CD8-positive, alpha-beta memory T cell (primary cell): ENCODE results near the gene TOX4. TPM values are rescaled to one million over a fixed set of nuclear protein-coding genes. Genes with fewer than 3 reads are reported as not detected.

ENCODE experiments used
- CTCF ChIA-PET: fragments of 350-600 bp; sonication (Branson Sonifier 250); formaldehyde crosslinking; loops from one replicate; lab custom pipeline; 2021; ENCODE audit warnings: antibody characterized with exemption; lab: Charles Lee
- POLR2A ChIA-PET: fragments of 350-600 bp; sonication (Branson Sonifier 250); formaldehyde crosslinking; loops from one replicate; lab custom pipeline; 2021; ENCODE audit warnings: antibody characterized with exemption; lab: Charles Lee
- DNase-seq, 5 donors: peaks; one replicate each; pipeline versions ENCODE4 v3.0.0 to v3.0.0-alpha.2; 2020 to 2022; ENCODE audit warnings: mixed read lengths in 1 of 5
- H3K27ac ChIP-seq: one replicate; pipeline ENCODE4 v1.7.0; 2013; ENCODE audit warnings: low read depth, mild to moderate bottlenecking, low read length, moderate library complexity
- H3K27me3 ChIP-seq: 2 replicates; pipeline ENCODE4 v1.7.0; 2013; ENCODE audit warnings: low read length, mild to moderate bottlenecking; ENCODE audit not compliant: insufficient read depth, poor library complexity, severe bottlenecking
- H3K36me3 ChIP-seq: 2 replicates; pipeline ENCODE4 v1.7.0; 2013; ENCODE audit warnings: mild to moderate bottlenecking, low read length, moderate library complexity; ENCODE audit not compliant: insufficient read depth
- H3K4me1 ChIP-seq: 2 replicates; pipeline ENCODE4 v1.7.0; 2013; ENCODE audit warnings: mild to moderate bottlenecking, low read length, moderate library complexity; ENCODE audit not compliant: insufficient read depth
- H3K4me3 ChIP-seq: 2 replicates; pipeline ENCODE4 v1.7.0; 2013; ENCODE audit warnings: mild to moderate bottlenecking, low read length
- H3K9me3 ChIP-seq: 2 replicates; pipeline ENCODE4 v1.7.0; 2013; ENCODE audit warnings: mild to moderate bottlenecking, low read length
- H3K27ac Mint-ChIP-seq, 8 donors: one replicate each; pipeline ENCODE4 v1.8.0; 2020 to 2021; ENCODE audit warnings: mixed read lengths in 8 of 8, mild to moderate bottlenecking in 6 of 8, inconsistent platforms in 3 of 8, moderate library complexity in 3 of 8
- H3K27me3 Mint-ChIP-seq, 2 donors: one replicate each; pipeline ENCODE4 v1.8.0; 2020 to 2021; ENCODE audit warnings: mixed read lengths in 2 of 2, mild to moderate bottlenecking in 1 of 2, moderate library complexity in 1 of 2
- H3K36me3 Mint-ChIP-seq, 3 donors: one replicate each; pipeline ENCODE4 v1.8.0; 2020 to 2021; ENCODE audit warnings: mixed read lengths in 3 of 3, inconsistent platforms in 1 of 3, mild to moderate bottlenecking in 1 of 3
- H3K4me1 Mint-ChIP-seq, 3 donors: one replicate each; pipeline ENCODE4 v1.8.0; 2020 to 2021; ENCODE audit warnings: mixed read lengths in 3 of 3, inconsistent platforms in 1 of 3, mild to moderate bottlenecking in 1 of 3
- H3K4me3 Mint-ChIP-seq, 7 donors: one replicate each; pipeline ENCODE4 v1.8.0; 2020 to 2021; ENCODE audit warnings: mixed read lengths in 7 of 7, mild to moderate bottlenecking in 6 of 7, moderate library complexity in 4 of 7, inconsistent platforms in 2 of 7
- H3K9me3 Mint-ChIP-seq, 5 donors: one replicate each; pipeline ENCODE4 v1.8.0; 2020 to 2022; ENCODE audit warnings: mixed read lengths in 5 of 5, mild to moderate bottlenecking in 3 of 5, moderate library complexity in 2 of 5, inconsistent platforms in 1 of 5
- polyA plus RNA-seq: library from polyadenylated mRNA; unstranded; fragments of 300-500 nt; fragmentation: Illumina TruSeq; gene quantifications from one replicate; pipeline ENCODE4 v1.2.3, GENCODE V29; 2021
- total RNA-seq, 2 experiments: library from RNA; stranded (reverse); gene quantifications; one replicate each; pipeline ENCODE4 v1.2.3, GENCODE V29; 2021

Gene TOX4
- total and polyA plus RNA-seq, 3 experiments from 2014 or later = 82.7 to 93.3 (median 83.0) TPM

- CTCF ChIA-PET = interaction anchor here (1.6 to 1.7 kb wide), 2 partner anchors 13 to 27 kb away, joined by 5 read pairs; partner anchors contain the start of genes RAB2B and TOX4
- no peak for DNase-seq
- peaks cover 0 to 2% of the 10 kb centered on the region in 2 donors for H3K27me3 Mint-ChIP-seq
- Histone ChIP-seq H3K4me1 (peaks cover 48% of the 10 kb centered on the region), H3K4me3 (no peak overlapping the region), H3K27me3 (no peaks in the 10 kb centered on the region), H3K9me3 (no peaks in the 10 kb centered on the region), H3K27ac (no peak overlapping the region), H3K36me3 (no peaks in the 10 kb centered on the region)
- POLR2A ChIA-PET = interaction anchor here (1.7 kb wide), 1 partner anchor 13 kb away, joined by 4 read pairs; no protein-coding TSS in a partner anchor
- peaks cover 0 to 44% (median 1%) of the 10 kb centered on the region in 3 donors for H3K36me3 Mint-ChIP-seq
- H3K27ac Mint-ChIP-seq = peak overlapping the region in 7 of 8 donors; percentile 3 to 80 (median 38)
- H3K9me3 Mint-ChIP-seq = no peaks in the 10 kb centered on the region
- peak overlapping the region in 5 of 7 donors; percentile 5 to 28 (median 18) for H3K4me3 Mint-ChIP-seq
- peaks cover 58 to 75% (median 74%) of the 10 kb centered on the region in 3 donors for H3K4me1 Mint-ChIP-seq
These were observed 27.1 kb upstream of the TOX4 start for GRCh38 chr14:21449899-21450216.

DNA sequence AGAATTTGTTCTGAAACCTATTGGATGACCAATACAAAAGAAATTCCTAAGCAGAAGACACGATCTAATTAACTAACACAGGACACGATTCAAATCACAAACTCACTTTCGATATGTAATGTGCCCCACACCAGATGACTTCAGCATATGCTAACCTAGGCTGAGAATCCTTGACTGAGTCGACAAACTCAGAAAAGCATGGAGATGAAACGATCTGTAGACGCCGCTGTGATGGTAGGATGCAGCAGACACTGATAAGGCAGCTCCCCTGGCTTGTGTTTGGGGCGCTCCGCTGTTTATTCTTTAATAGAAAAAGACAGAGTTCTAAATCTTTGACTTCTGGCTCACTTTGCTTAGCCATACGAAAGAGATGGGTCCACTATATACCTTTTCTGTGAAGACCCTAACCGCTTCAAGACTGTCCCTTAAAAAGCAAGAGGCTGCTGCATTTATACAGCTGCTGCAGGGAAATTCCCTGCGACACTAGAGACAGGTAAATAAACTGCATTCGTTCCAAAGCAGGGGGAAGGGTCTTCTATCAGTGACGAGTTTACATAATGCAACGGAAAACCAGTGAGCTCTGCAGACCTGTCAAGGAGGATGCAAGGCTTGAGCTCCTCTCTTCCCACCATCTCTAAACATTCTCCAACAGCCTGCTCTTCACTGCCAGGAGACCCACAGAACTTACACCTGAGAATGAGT, 22.0 kb upstream of the TOX4 start:
- H3K4me3 Mint-ChIP-seq = peak overlapping the region; percentile 94 to 99 (median 97)
- no peaks in the 10 kb centered on the region for H3K27me3 Mint-ChIP-seq
- peaks cover 41 to 54% (median 53%) of the 10 kb centered on the region in 3 donors for H3K4me1 Mint-ChIP-seq
- no peaks in the 10 kb centered on the region for H3K36me3 ChIP-seq
- peaks cover 45% of the 10 kb centered on the region for H3K4me1 ChIP-seq
- peak overlapping the region; percentile 89 for H3K4me3 ChIP-seq
- H3K27ac ChIP-seq = peak overlapping the region; percentile 93
- H3K9me3 Mint-ChIP-seq = no peaks in the 10 kb centered on the region
- peaks cover 0 to 49% (median 5%) of the 10 kb centered on the region in 3 donors for H3K36me3 Mint-ChIP-seq
- no peaks in the 10 kb centered on the region for H3K9me3 ChIP-seq
- DNase-seq = peak in 1 of 5 donors; percentile 14
- H3K27me3 ChIP-seq = no peaks in the 10 kb centered on the region
- ChIA-PET CTCF (interaction anchor here (0.8 to 3.5 kb wide), 9 partner anchors 8 to 24 kb away, joined by 4 to 50 read pairs (median 9); partner anchors contain the start of gene TOX4), POLR2A (interaction anchor here (1.1 to 2.7 kb wide), 4 partner anchors 18 to 56 kb away, joined by 6 to 47 read pairs (median 20); partner anchors contain the start of genes METTL3, RAB2B and TOX4)
- H3K27ac Mint-ChIP-seq = peak overlapping the region; percentile 92 to 99 (median 98)

DNA sequence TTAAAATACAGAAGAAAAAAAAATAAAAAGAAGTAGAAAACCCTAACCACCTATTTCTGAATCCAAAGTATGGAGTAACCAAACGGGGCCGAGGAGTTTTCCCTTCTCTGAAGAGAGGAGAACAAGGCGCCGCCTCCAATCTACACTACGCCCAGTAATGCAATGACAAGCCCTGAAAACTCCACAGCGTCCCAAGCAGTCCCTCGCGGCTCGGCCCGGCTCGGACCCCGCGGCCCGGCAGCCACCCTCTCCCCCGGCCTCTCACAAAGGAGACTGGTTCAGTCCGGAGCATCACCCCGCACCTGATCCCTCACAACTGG, 21.4 kb upstream of the TOX4 start:
- Histone ChIP-seq H3K27me3 (no peaks in the 10 kb centered on the region), H3K36me3 (no peaks in the 10 kb centered on the region), H3K9me3 (no peaks in the 10 kb centered on the region), H3K27ac (peak overlapping the region; percentile 93), H3K4me3 (peak overlapping the region; percentile 89), H3K4me1 (peaks cover 40% of the 10 kb centered on the region)
- H3K4me1 Mint-ChIP-seq = peaks cover 36 to 48% (median 47%) of the 10 kb centered on the region in 3 donors
- H3K27ac Mint-ChIP-seq = peak overlapping the region; percentile 92 to 99 (median 98)
- H3K9me3 Mint-ChIP-seq = no peaks in the 10 kb centered on the region
- no peaks in the 10 kb centered on the region for H3K27me3 Mint-ChIP-seq
- DNase-seq = no peak
- peaks cover 0 to 47% (median 7%) of the 10 kb centered on the region in 3 donors for H3K36me3 Mint-ChIP-seq
- peak overlapping the region; percentile 94 to 99 (median 97) for H3K4me3 Mint-ChIP-seq
- ChIA-PET POLR2A (interaction anchor here (0.8 to 2.7 kb wide), 7 partner anchors 11 to 73 kb away, joined by 3 to 47 read pairs (median 6); partner anchors contain the start of genes METTL3, RAB2B and TOX4), CTCF (interaction anchor here (0.5 to 3.5 kb wide), 15 partner anchors 9 to 494 kb away, joined by 3 to 50 read pairs (median 6); partner anchors contain the start of genes METTL3, SUPT16H and TOX4)

- Mint-ChIP-seq H3K4me1 (peaks cover 34 to 43% (median 42%) of the 10 kb centered on the region in 3 donors), H3K27me3 (no peaks in the 10 kb centered on the region), H3K9me3 (no peaks in the 10 kb centered on the region), H3K36me3 (peaks cover 0 to 50% (median 9%) of the 10 kb centered on the region in 3 donors), H3K4me3 (peak within 1 kb of the TSS; percentile 94 to 99 (median 97)), H3K27ac (peak within 1 kb of the TSS; percentile 92 to 99 (median 98))
- ChIA-PET POLR2A (interaction anchor here (0.8 to 2.7 kb wide), 7 partner anchors 11 to 73 kb away, joined by 3 to 47 read pairs (median 6); partner anchors contain the start of genes METTL3, RAB2B and TOX4), CTCF (interaction anchor here (0.5 to 3.5 kb wide), 17 partner anchors 9 to 495 kb away, joined by 3 to 50 read pairs (median 6); partner anchors contain the start of genes METTL3, SUPT16H and TOX4)
- H3K4me1 ChIP-seq = peaks cover 37% of the 10 kb centered on the region
- peak within 1 kb of the TSS; percentile 93 for H3K27ac ChIP-seq
- H3K27me3 ChIP-seq = no peaks in the 10 kb centered on the region
- no peaks in the 10 kb centered on the region for H3K9me3 ChIP-seq
- H3K4me3 ChIP-seq = peak within 1 kb of the TSS; percentile 96
- DNase-seq = peak; percentile 99 to 100 (median 100)
- no peaks in the 10 kb centered on the region for H3K36me3 ChIP-seq
These were observed 20.9 kb upstream of the TOX4 start, which contains the start of gene CHD8 for GRCh38 chr14:21455912-21456667. Gene CHD8, minus strand, starts transcription at chr14:21456123. Its CDS starts 24,480 bp downstream, at chr14:21431643.

- H3K27ac ChIP-seq = no peak overlapping the region
- no peaks in the 10 kb centered on the region for H3K4me1 ChIP-seq
- H3K9me3 ChIP-seq = no peaks in the 10 kb centered on the region
- H3K36me3 ChIP-seq = peaks cover 17% of the 10 kb centered on the region
- no peaks in the 10 kb centered on the region for H3K27me3 ChIP-seq
- no peak overlapping the region for H3K4me3 Mint-ChIP-seq
- no peak for DNase-seq
- H3K36me3 Mint-ChIP-seq = peaks cover 8 to 82% (median 16%) of the 10 kb centered on the region in 3 donors
- no peaks in the 10 kb centered on the region for H3K9me3 Mint-ChIP-seq
- H3K27me3 Mint-ChIP-seq = no peaks in the 10 kb centered on the region
- POLR2A ChIA-PET = no interaction called here
- CTCF ChIA-PET = no interaction called here
- no peak overlapping the region for H3K27ac Mint-ChIP-seq
- H3K4me3 ChIP-seq = no peak overlapping the region
- peaks cover 0 to 5% (median 4%) of the 10 kb centered on the region in 3 donors for H3K4me1 Mint-ChIP-seq
These were observed 9.4 kb upstream of the TOX4 start for GRCh38 chr14:21467616-21468015.

GRCh38 chr14:21475767-21476522, 1.1 kb upstream of the TOX4 start:
- Mint-ChIP-seq H3K9me3 (no peaks in the 10 kb centered on the region), H3K27ac (peak overlapping the region; percentile 90 to 100 (median 100)), H3K4me1 (peaks cover 27 to 65% (median 57%) of the 10 kb centered on the region in 3 donors), H3K27me3 (no peaks in the 10 kb centered on the region), H3K36me3 (peaks cover 2 to 58% (median 8%) of the 10 kb centered on the region in 3 donors), H3K4me3 (peak overlapping the region; percentile 95 to 100 (median 98))
- ChIA-PET POLR2A (interaction anchor here (2.1 to 2.2 kb wide), 4 partner anchors 12 to 39 kb away, joined by 6 to 28 read pairs (median 10); partner anchors contain the start of genes CHD8 and METTL3), CTCF (interaction anchor here (0.9 to 3.4 kb wide), 8 partner anchors 12 to 53 kb away, joined by 3 to 22 read pairs (median 6); partner anchors contain the start of genes CHD8 and METTL3)
- Histone ChIP-seq H3K27ac (peak overlapping the region; percentile 94), H3K4me1 (peaks cover 25% of the 10 kb centered on the region), H3K4me3 (peak overlapping the region; percentile 98), H3K27me3 (no peaks in the 10 kb centered on the region), H3K9me3 (no peaks in the 10 kb centered on the region), H3K36me3 (peaks cover 5% of the 10 kb centered on the region)
- DNase-seq = no peak
